ENCODE results near the gene APBB2.

Gene APBB2

DNA sequence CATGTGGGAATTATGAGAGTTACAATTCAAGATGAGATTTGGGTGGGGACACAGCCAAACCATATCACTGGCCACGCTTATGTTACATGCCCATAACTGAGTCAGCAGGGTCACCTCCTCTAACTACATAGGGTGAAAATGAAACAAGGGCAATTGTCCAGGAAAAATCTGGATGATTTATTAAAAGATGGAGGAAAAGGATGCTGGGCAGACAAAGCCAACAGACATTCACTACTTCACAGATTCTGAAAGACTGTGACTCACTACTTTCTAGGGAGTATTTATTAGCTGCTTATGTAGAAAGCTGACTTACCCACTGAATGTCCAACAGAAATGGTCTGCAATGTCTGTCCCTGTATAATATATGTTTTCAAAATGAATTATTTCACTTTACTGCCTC is 72.4 kb downstream of the APBB2 start:
- no peak for DNase-seq (ENCODE audit: low read depth in 4 of 4, low spot score in 1 of 4)

DNA sequence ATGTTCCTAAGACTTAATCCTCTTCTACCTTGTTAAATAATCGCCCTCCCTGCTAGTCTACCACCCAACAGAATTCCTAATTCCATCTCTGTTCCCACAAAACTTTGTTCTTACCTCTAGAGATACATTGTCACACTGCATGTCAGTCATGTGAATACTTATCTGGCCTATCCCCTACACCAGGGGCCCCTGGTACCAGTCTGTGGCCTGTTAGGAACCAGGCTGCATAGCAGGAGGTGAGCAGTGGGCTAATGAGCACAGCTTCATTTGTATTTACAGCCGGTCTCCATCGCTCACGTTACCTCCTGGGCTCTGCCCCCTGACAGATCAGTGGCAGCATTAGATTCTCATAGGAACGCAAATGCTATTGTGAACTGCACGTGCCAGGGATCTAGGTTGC is 73.9 kb downstream of the APBB2 start:
- no peak for DNase-seq (ENCODE audit: low read depth in 4 of 4, low spot score in 1 of 4)

DNA sequence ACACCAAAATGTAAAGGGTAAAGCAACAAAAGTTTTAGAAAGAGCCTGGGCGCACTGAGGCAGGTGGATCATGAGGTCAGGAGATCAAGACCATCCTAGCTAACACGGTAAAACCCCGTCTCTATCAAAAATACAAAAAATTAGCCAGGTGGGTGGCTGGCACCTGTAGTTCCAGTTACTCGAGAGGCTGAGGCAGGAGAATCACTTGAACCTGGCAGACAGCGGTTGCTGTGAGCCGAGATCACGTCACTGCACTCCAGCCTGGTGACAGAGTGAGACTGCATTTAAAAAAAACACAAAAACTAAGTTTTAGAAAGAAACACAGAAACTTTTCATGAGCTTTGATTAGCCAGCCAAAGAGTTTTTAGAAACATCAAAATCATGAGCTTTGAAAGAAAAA is 76.5 kb downstream of the APBB2 start:
- no peak for DNase-seq (ENCODE audit: low read depth in 4 of 4, low spot score in 1 of 4)

DNA sequence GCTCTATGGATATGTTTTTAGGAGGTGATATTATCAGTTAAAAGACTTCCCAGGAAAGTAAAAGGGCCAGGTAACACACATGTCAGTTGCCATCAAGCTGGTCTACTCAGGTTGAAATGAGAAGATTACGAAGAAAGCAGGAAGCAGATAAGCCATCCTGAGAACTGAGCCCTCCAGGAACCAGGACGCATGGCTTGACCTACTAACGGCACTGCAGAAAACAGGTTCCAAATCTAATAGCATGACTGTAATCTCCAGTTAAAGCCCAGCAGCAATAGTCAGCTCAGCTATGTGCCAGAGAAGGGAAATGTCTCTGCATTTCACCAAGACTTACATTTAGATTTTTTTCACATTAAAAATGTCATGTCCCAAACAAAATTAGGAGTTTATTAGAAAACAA is 77.9 kb downstream of the APBB2 start:
- DNase-seq (ENCODE audit: low read depth in 4 of 4, low spot score in 1 of 4), result no peak

DNA sequence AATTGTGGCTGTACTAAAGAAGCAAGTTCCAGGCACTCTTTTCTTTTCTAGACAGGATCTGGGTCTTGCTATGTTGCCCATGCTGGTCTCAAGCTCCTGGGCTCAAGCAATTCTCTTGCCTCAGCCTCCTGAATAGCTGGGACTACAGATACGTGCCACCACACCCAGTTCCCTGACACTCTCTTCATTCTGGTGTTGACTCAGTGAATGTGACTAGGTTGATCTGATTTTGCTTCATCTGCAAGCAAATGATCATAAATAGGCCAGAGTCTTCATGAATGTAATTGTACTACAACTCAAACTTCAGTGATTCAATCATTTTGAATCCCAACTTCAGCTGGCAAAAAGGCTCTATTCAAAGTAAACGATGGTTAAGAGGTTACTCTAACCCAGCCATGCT is 78.5 kb downstream of the APBB2 start:
- no peak for DNase-seq (ENCODE audit: low read depth in 4 of 4, low spot score in 1 of 4)

DNA sequence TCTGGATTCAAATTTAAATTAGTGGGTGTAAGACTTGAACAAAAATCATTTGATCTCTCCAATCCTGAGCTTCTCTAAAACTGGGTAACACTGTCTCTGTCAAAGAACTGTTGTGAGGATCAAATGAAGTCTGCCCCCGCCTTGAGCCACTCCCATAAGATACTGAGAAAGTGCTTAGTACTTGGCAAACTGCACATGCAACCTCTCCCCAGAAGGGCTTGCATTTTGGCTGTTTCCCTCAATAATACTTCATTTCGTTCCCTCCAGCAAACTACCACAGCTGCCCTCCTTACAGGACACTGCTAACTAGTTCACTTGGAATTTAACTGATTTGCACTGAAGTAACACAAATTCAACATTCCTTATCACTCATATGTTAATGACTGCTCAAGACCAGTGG is 79.8 kb downstream of the APBB2 start:
- DNase-seq (ENCODE audit: low read depth in 4 of 4, low spot score in 1 of 4), result no peak

DNA sequence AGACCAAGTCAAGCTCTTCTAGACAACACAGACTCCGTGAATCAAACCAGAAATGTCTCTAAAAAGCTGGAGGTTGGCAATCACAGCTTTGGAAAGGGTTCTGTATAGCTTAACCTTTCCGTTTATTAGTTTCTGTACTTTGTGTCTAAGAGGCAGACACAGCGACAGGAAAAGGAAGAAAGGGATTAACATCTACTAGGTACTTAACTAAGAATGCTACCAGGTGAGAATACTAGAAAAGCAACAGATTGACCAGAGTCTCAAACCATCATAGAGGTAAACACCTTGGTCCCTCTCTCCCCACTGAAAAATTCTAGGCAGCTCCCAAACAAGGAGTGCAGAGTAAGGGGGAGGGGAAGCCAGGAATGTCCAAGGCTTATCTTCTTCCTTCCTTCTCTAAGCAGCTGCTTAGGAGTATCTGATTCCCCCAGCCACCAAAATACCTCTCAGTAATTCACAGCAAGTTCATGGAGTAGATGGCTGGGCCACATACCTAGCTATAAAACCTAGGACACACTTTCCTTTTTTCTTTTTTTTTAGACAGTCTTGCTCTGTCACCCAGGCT is 80.8 kb downstream of the APBB2 start:
- DNase-seq (ENCODE audit: low read depth in 4 of 4, low spot score in 1 of 4), result no peak

DNA sequence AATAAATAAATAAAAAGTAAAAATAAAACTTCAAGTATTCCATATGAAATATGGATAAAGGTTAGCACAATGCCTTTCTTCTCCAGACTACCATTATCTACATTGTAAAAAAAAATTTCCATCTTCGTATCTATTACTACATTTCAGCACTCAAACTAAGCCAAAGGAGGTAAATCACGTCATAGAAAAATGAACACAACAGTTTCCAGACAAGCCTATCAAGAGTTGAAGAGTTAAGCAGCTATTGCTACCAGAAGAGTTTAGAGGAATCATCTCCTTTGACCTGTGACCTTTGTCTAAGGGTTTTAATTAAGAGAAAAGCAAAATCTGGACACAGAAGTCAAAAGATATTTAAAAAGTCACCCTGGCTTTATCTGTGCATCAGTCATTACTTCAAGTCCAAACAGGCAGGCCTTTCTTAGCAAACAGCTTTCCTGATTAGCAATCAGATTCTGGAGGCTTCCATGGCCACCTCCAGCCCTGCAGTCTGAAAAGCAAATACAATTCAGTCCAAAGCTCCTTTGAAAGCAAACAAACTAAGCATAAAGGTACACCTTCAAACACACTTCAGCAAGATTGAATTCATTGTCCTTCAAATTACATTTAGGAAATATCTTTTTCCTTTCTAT is 82.2 kb downstream of the APBB2 start:
- no peak for DNase-seq (ENCODE audit: low read depth in 4 of 4, low spot score in 1 of 4)

DNA sequence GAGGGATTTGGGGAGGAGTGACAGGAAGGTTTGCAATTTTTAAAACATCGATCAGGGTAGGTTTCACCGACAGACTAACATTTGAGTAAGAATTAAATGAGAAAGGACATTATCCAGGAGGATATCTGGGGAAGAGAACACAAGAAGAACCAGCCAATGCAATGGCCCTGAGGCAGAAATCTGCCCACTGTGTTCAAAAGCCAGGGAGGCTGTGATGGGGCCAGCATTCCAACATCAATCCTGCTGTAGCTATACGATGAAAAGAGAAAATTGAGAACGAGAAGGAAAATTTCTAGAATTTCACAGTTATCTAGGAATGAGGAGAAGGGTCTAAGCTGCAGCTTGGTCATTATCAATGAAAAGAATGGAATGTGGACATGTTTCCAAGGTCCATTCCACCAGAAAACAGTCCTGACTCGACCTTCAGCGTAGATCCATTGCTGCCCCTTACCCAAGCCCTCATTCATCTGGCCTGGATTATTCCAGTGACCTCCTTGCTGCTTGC is 84.4 kb downstream of the APBB2 start:
- DNase-seq (ENCODE audit: low read depth in 4 of 4, low spot score in 1 of 4), result no peak

DNA sequence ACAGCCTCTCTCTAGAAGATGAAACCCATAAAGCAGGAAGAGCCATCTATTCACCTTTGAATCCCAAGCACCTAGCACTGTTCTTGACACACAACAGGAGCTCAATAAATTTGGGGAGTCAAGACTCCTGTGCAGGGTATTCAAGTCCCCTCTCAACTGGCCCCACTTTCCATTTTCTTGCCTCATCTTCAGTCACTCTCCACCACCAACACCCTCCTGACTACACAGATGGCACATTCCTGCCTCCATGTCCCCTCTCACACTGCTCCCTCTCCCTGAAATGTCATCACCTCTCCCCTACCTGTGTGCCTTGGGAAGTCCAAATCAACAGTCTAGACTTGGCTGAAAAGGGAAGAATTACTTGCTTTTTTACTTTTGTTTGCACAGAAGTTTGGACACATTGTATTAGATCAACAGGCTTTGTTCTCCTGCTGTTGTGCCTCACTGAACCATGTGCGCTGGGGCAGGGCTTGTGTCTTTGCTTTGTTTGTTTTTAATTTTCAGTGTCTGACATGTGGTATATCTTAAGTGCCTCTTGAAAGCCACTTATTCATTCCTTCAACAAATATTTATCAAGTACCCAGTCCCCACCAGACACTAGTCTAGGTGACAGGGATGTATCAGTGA is 85.1 kb downstream of the APBB2 start:
- DNase-seq (ENCODE audit: low read depth in 4 of 4, low spot score in 1 of 4), result no peak

DNA sequence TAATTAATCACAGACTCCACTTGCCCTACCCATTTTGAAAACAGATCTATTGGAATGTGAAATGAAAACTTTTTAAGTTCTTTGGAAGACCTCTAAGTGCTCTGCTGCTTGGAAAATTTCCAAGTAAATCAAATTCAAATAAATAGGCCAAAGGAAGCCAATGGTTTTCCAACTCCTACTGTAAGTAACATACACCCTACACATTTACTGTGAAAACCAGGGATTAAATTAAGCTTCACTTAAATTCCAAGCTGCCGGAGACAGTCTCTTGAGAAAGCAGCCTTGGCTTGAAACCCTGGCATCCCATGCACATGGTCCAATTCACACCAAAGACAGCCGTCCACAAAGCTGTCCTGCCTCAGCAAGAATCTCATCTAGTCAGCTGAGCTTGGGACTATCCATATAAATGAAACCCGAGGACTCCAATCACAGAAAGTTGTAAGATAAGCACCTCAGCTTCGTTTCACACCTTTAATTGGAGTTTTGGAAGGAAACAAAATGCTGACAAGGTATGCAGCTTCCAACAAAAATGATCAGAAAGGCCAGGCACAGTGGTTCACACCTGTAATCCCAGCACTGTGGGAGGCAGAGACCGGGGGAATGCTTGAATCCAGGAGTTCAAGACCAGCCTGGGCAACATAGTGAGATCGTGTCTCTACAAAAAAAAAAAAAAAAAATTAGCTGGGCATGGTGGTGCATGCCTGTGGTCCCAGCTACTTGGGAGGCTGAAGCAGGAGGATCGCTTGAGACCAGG is 88.6 kb downstream of the APBB2 start:
- DNase-seq (ENCODE audit: low read depth in 4 of 4, low spot score in 1 of 4), result no peak

DNA sequence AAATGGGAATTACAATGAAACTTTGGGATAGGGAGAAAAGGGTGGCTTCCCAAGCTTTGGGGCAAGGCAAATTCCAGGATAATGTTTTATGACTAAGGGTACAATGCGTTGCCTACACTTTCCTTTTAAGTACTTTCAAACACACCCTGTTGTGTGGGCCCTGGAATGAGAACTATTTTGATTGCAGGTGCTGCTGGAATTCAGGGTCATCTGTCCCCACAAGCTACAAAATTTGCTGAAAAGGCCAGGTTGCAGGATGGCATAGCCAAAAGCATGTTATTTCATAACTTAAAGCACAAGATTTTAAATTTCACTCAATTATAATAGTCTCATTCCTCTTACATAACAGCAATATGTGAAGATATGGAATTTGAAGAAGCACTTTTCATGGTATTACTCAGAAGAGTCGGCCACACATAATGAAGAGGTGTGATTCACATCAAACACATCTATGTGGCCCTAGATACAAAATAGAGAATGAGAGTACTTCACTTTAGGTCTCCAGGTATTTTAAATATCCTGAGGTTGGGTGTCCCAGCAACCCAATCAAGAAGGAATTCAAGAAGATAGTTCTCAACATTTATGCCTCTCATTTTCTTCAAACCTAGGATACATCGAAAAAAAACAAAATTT is 89.3 kb downstream of the APBB2 start:
- no peak for DNase-seq (ENCODE audit: low read depth in 4 of 4, low spot score in 1 of 4)

DNA sequence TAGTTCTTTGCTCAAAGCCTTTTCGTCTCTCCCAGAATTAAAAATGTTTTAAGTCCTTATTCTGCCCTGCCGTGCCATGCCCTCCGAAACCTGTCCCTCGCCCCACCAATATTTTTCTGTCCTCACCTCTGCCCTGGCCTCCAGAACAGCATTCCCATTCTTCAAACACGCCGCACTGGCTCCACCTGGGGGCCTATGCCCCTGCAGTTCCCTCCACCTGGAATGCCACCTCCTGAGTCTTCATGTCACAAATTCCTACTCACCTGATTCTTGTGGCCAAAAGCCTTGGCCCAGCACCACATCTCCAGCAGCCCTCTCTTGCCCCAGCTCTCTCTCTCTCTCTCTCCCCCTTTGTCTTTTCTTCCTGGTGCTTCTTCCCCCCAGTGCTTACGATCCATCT is 91.6 kb downstream of the APBB2 start:
- no peak for DNase-seq (ENCODE audit: low read depth in 4 of 4, low spot score in 1 of 4)

DNA sequence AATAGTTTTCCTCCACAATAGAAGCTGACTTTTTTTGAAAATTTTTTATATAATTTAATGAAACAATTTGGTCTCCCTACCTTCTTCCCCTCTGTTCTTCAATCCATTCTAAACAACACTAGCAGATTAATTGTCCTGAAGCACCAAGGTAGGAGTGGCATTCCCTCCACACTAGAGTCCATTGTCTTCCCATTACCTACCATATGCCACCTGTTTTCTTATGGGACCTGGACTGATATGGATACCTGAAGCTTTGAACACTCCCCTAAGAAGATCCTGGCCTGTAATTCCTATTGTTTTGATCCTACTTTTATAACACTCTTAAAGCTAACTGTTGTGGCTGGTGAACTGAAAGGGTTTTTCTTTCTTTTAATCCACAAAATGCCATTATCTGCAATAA is 92.0 kb downstream of the APBB2 start:
- no peak for DNase-seq (ENCODE audit: low read depth in 4 of 4, low spot score in 1 of 4)

DNA sequence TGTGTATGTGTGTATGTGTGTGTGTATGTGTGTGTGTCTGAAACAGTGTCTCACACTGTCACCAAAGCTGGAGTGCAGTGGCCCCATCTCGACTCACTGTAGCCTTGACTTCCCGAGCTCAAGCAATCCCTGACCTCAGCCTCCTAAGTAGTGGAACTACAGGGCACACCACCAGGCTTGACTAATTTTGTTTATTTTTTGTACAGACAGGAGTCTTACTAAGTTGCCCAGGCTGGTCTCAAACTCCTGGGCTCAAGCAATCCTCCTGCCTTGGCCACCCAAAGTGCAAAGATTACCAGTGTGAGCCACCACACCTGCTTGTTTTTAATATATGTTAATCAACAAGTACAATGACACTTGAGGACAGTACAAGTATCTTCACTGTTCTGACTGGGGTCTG is 92.4 kb downstream of the APBB2 start:
- no peak for DNase-seq (ENCODE audit: low read depth in 4 of 4, low spot score in 1 of 4)

DNA sequence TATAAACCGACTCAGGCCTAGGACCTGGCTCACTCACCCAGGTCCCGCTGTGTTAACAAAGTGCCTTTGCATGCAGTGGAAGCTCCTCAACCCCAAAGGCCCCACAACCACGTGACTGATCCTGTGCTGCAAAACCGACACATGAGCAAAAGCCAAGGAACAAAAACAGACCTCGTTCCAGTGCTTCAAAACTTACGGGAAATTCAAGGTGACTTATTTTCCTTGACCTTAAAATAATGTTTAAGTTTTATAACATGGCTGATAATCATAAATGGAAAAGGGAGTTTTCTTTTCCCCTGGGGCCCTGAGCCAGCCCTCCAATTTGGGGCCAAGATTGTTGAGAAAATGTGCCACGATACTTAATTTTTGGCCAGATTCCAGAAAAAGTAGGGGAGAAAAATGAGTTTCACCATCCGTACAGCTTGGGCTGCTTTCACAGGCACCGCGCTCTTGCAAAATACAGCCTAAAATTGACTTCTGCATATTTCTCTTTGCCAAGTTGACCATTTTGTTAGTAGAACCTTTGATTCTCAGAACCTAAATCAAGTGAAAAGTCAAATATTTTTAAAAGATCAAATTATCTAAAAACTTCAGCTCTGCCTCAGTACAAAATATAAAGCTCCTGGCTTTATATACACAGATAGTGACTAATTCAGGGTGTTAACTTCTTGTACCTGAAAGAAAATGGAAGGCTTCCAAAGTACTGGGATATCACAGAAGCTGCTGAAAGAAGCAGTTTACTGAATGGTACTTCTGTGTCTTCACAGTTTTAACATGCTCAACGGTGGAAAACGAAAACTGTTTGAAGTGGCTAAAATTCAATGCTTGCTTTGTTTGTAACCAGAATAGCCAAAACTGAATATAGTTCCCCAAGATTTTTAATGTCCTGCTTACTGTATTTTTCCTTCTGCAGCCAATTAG is 93.8 kb downstream of the APBB2 start:
- no peak for DNase-seq (ENCODE audit: low read depth in 4 of 4, low spot score in 1 of 4)

DNA sequence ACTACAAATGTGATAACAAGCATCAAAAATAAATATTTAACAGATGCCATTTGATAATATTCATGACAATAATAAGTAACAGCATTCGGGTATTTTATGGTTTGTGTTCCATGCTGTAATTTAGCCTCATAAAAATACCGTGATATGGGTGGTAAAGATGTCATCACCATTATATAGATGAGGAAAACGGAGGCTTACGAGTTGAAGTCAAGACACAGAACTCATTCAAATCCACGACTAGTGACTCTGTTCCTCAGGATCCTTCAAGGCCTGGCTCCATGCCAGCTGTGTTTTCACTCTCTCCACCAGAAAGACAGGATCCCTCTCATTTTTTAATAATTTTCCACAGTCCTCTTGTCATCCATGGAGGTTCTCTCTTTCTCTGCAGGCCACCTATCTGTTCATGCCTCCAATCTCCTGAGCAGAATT is 94.5 kb downstream of the APBB2 start:
- no peak for DNase-seq (ENCODE audit: low read depth in 4 of 4, low spot score in 1 of 4)

DNA sequence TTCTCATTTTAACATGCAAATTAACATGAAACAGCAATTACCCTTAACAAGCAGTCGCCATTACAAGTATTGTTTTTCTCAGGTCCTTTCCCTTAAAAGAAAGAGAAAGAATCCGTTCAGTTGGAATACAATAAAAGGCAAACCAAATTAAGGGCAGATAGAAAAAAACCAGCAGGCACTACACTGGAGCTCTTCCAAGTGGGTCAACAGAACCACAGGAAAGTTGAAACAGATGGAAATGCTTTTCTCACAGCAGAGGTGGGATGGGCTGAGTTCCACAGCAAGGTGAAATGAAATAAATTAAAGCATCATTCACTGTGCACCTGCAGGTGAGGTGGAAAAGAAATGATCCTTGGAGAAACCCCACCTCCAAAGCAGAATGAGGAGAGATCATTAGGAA is 102.6 kb downstream of the APBB2 start:
- DNase-seq (ENCODE audit: low read depth in 4 of 4, low spot score in 1 of 4), result no peak

DNA sequence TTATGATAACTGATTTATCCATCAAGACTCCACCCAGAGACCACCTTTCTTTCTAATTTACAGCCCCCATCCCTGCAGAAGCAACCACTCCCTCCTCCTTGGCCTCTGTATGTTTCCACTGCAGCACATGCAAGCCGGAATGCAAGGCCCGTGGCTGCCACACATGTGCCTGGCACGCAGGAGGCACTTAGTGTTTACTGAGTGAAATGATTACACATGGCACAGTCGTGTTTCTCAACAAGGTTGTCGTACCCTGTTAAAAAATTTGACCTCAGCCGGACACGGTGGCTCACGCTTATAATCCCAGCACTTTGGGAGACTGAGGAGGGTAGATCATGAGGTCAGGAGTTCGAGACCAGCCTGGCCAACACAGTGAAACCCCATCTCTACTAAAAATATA is 104.3 kb downstream of the APBB2 start:
- DNase-seq (ENCODE audit: low read depth in 4 of 4, low spot score in 1 of 4), result no peak

DNA sequence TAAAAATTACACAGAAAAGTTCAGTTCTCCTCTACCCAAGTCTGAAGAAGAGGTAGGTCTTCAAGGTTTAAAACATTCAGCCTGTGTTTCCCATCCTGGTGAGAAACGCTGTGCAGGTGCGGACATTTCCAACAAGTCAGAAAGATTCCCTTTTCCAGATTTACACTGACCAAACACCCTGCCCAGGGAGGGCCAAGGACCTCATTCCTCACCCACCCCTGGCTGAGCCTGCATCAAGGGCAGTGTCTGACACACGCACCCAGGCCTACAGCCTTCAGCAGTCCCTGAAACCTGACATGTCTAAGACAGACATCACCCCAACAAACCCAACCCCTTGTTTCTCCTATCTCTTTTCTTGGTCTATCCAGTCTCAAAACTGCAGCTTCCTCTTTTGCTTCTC is 105.9 kb downstream of the APBB2 start:
- no peak for DNase-seq (ENCODE audit: low read depth in 4 of 4, low spot score in 1 of 4)
